ENCODE results near the gene STH.

DNA sequence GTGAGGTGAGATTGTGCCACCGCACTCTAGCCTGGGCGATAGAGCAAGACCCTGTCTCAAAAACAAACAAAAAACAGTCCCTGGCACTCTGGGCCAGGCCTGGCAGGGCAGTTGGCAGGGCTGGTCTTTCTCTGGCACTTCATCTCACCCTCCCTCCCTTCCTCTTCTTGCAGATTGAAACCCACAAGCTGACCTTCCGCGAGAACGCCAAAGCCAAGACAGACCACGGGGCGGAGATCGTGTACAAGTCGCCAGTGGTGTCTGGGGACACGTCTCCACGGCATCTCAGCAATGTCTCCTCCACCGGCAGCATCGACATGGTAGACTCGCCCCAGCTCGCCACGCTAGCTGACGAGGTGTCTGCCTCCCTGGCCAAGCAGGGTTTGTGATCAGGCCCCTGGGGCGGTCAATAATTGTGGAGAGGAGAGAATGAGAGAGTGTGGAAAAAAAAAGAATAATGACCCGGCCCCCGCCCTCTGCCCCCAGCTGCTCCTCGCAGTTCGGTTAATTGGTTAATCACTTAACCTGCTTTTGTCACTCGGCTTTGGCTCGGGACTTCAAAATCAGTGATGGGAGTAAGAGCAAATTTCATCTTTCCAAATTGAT lies 24.8 kb downstream of the STH start:
- TF ChIP-seq CTCF (IDR thresholded peaks at IDR 0.05) (no peak), POLR2AphosphoS5 (IDR thresholded peaks at IDR 0.05) (no peak), POLR2A (IDR thresholded peaks at IDR 0.05) (no peak)

Data from breast epithelium (tissue), 3 donors.